Lower leg skin (tissue), 4 donors: Measurements from ENCODE around the gene PHF13. TPM values are rescaled to one million over a fixed set of nuclear protein-coding genes. Genes with fewer than 3 reads are reported as not detected.
"Not testable (repeated sequence)": the region's sequence is repeated elsewhere in the genome, so short reads cannot be mapped to it uniquely, and the experiment has no call there.

ENCODE experiments used
- DNase-seq, 2 donors: peaks; one replicate each; pipeline ENCODE4 v3.0.0-alpha.2; 2019; ENCODE audit warnings: low spot score in 2 of 2
- H3K4me3 ChIP-seq: fragments of 200-600 bp; sonication (generic); 2 replicates; pipeline ENCODE4 v1.5.1; 2017; ENCODE audit warnings: mild to moderate bottlenecking, low read depth; ENCODE audit not compliant: poor library complexity, severe bottlenecking
- CTCF ChIP-seq, 3 donors: fragments of 450-650 bp; IDR thresholded peaks; one replicate each; pipeline ENCODE4 v1.5.1; 2016; ENCODE audit warnings: antibody characterized with exemption in 3 of 3, mild to moderate bottlenecking in 3 of 3, moderate library complexity in 2 of 3
- POLR2A ChIP-seq, 2 donors: fragments of 450-650 bp; IDR thresholded peaks; one replicate each; pipeline ENCODE4 v1.6.1; 2016 to 2017; ENCODE audit warnings: antibody characterized with exemption in 2 of 2, mild to moderate bottlenecking in 1 of 2, moderate library complexity in 1 of 2
- WGBS, 2 donors: methylation state at CpG; one replicate each; pipeline ENCODE4 v1.1.5; 2018; 5-methylcytosine and 5-hydroxymethylcytosine counted together
- intact Hi-C: fragments of 100-400 bp; cut with DNase I; formaldehyde crosslinking; loops from one replicate; pipeline ENCODE4 v1.15.0; 2023; ENCODE audit warnings: low total_unique reads
- total RNA-seq, 4 donors: library from RNA; depleted of rRNA; stranded (reverse); fragments of >200 nt; gene quantifications; one replicate each; pipeline ENCODE4 v1.1.0, GENCODE V29; 2016

PHF13 gene
- total RNA-seq, 4 donors from 2014 or later: 18.4 to 26.7 (median 21.1) TPM

GRCh38 chr1:6594977-6595740 is 18.4 kb upstream of the PHF13 start:
- no peak overlapping the region for H3K4me3 ChIP-seq
- no peak for DNase-seq
- intact Hi-C loops: no loop called here

GRCh38 chr1:6596351-6596750 is 17.2 kb upstream of the PHF13 start:
- TF ChIP-seq POLR2A (IDR thresholded peaks at IDR 0.05) (no peak), CTCF (IDR thresholded peaks at IDR 0.05) (no peak)
- intact Hi-C loops: no loop called here
- no peak for DNase-seq
- no peak overlapping the region for H3K4me3 ChIP-seq
- WGBS, 2 donors: 52 to 54% methylated on average over 7 of the region's 7 CpGs

More at GRCh38 chr1:6594977-6595740, 18.4 kb upstream of the PHF13 start:
- 85 to 89% methylated on average over 11 of the region's 11 CpGs for WGBS, 2 donors
- TF ChIP-seq CTCF (IDR thresholded peaks at IDR 0.05) (no peak), POLR2A (IDR thresholded peaks at IDR 0.05) (no peak)

- intact Hi-C loops: no loop called here
- TF ChIP-seq POLR2A (IDR thresholded peaks at IDR 0.05) (no peak), CTCF (IDR thresholded peaks at IDR 0.05) (no peak)
Measured at GRCh38 chr1:6596886-6597776, 16.4 kb upstream of the PHF13 start.

GRCh38 chr1:6597777-6598131 is 15.8 kb upstream of the PHF13 start:
- no peak for DNase-seq
- H3K4me3 ChIP-seq: no peak overlapping the region
- intact Hi-C loops: no loop called here
- no peak for TF ChIP-seq POLR2A (IDR thresholded peaks at IDR 0.05)
- no peak for TF ChIP-seq CTCF (IDR thresholded peaks at IDR 0.05)
- 51 to 64% methylated on average over 6 of the region's 6 CpGs for WGBS, 2 donors

More at GRCh38 chr1:6596886-6597776, 16.4 kb upstream of the PHF13 start:
- DNase-seq: no peak
- 75 to 80% methylated on average over 14 to 15 of the region's 15 CpGs for WGBS, 2 donors
- no peak overlapping the region for H3K4me3 ChIP-seq

- H3K4me3 ChIP-seq: no peak overlapping the region
- peak in 1 of 2 donors; percentile 87 for DNase-seq
- intact Hi-C loops: no loop called here
- TF ChIP-seq POLR2A (IDR thresholded peaks at IDR 0.05) (no peak), CTCF (IDR thresholded peaks at IDR 0.05) (no peak)
- 33 to 57% methylated on average over 20 to 23 of the region's 31 CpGs for WGBS, 2 donors
Measured at GRCh38 chr1:6599141-6599975, 14.2 kb upstream of the PHF13 start.

- 25 to 30% methylated on average over 8 of the region's 8 CpGs for WGBS, 2 donors
- DNase-seq, H3K4me3 ChIP-seq, intact Hi-C loops: not testable (repeated sequence)
Measured at GRCh38 chr1:6599991-6600390, 13.5 kb upstream of the PHF13 start.
